GM12892 (cell line): Measurements from ENCODE around the gene ATP10A.

Source experiments
- POLR2A ChIP-seq: IDR thresholded peaks from 2 replicates; pipeline ENCODE4 v1.6.1; 2011; ENCODE audit warnings: low read depth, low read length, control low read depth
- POLR2AphosphoS5 ChIP-seq: IDR thresholded peaks from 2 replicates; pipeline ENCODE4 v1.6.1; 2011; ENCODE audit warnings: low read depth, low read length, control low read depth
- TAF1 ChIP-seq: IDR thresholded peaks from 2 replicates; pipeline ENCODE4 v1.6.1; 2011; ENCODE audit warnings: low read depth, mild to moderate bottlenecking, control low read depth, low read length, borderline replicate concordance

DNA sequence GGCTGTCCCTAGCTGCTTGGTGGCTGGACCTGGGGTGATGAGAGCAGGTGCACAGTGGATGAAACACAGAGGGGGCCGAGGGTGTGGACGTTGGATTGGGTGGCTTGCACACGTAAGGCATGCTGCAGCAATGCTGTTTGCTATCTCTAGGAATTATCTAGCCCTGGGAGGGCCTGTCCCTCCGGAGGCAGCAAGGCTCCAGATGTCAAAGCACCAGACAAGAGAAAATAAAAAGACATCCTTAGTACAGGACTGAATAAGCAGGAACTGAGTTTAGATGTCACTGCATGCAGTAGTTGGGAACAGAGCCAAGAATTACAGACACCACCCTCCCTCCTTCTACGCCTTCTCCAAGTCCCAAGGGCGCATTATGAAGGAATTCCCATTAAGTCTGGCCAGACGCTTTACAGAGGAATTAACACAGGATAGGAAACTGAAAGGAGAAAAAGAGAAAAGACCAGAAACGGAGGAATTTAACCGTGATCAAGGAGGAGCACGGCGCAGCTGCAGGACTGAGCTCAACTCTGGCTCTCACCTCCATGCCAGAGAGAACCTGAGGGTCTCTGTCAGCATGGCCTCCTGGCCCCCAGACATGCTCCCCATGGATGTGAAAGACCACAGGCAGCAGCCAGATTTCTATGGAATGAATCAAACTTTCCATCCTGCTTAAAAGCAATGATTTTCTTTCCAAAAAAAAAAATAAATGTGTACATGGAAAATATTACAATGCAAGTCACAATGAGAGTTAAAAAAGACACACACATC is 13.8 kb downstream of the ATP10A start:
- TF ChIP-seq POLR2AphosphoS5 (no peak), TAF1 (no peak), POLR2A (no peak)
